IMR-90 (cell line): ENCODE data around the gene CD8B. TPM values are rescaled to one million over a fixed set of nuclear protein-coding genes. Genes with fewer than 3 reads are reported as not detected.

Experiments
- ATAC-seq: fragments of 200-7000 bp; cut with Tn5 transposase; 2 replicates; pipeline ENCODE4 v1.9.1; 2020; ENCODE audit warnings: low read depth, mild to moderate bottlenecking, moderate library complexity
- BruUV-seq: library from RNA; stranded (reverse); fragments of 400-500 nt; replicated peaks from 2 replicates; lab custom pipeline; 2021; lab: Mats Ljungman, UMichigan
- CTCF ChIA-PET: fragments of 300-600 bp; formaldehyde crosslinking; extraction: SDS; loops from one replicate; lab custom pipeline; 2021; ENCODE audit warnings: antibody characterized with exemption; lab: Yijun Ruan, JAX
- POLR2A ChIA-PET: fragments of 300-600 bp; sonication (Branson Sonifier 250); formaldehyde crosslinking; loops from one replicate; lab custom pipeline; 2022; ENCODE audit warnings: antibody characterized with exemption; ENCODE audit not compliant: unreplicated experiment; lab: Charles Lee
- DNase-seq: peaks from one replicate; pipeline ENCODE4 v3.0.0; 2013
- H2AFZ ChIP-seq: replicated peaks from 2 replicates; pipeline ENCODE3; 2013; ENCODE audit warnings: low read length, mild to moderate bottlenecking; ENCODE audit not compliant: poor library complexity
- H2AK5ac ChIP-seq: 2 replicates; pipeline ENCODE4 v1.6.1; 2013; ENCODE audit warnings: low read depth, low read length, inconsistent platforms
- H2AK9ac ChIP-seq: replicated peaks from 2 replicates; pipeline ENCODE3; 2013; ENCODE audit warnings: mild to moderate bottlenecking, low read depth, low read length, moderate library complexity; ENCODE audit not compliant: poor library complexity
- H2BK120ac ChIP-seq: 2 replicates; pipeline ENCODE4 v1.6.1; 2013; ENCODE audit warnings: low read depth, low read length, inconsistent platforms
- H2BK15ac ChIP-seq: 3 replicates; pipeline ENCODE4 v1.6.1; 2013; ENCODE audit warnings: low read depth, low read length, inconsistent platforms
- H2BK20ac ChIP-seq: 2 replicates; pipeline ENCODE4 v1.6.1; 2013; ENCODE audit warnings: low read depth, mild to moderate bottlenecking, inconsistent platforms, low read length, moderate library complexity
- H2BK5ac ChIP-seq: 2 replicates; pipeline ENCODE4 v1.6.1; 2013; ENCODE audit warnings: mild to moderate bottlenecking, low read depth, low read length, inconsistent platforms; ENCODE audit not compliant: poor library complexity, severe bottlenecking
- H3K14ac ChIP-seq: replicated peaks from 2 replicates; pipeline ENCODE4 v1.6.1; 2013; ENCODE audit warnings: low read depth, low read length, inconsistent platforms
- H3K18ac ChIP-seq: 2 replicates; pipeline ENCODE4 v1.6.1; 2013; ENCODE audit warnings: low read depth, low read length, control low read depth
- H3K23ac ChIP-seq: 2 replicates; pipeline ENCODE4 v1.6.1; 2013; ENCODE audit warnings: low read depth, low read length, inconsistent platforms
- H3K27ac ChIP-seq: 2 replicates; pipeline ENCODE4 v1.5.1; 2013; ENCODE audit warnings: mild to moderate bottlenecking, control low read depth, low read length; ENCODE audit not compliant: insufficient read depth
- H3K27me3 ChIP-seq: 2 replicates; pipeline ENCODE4 v1.6.1; 2013; ENCODE audit warnings: low read length; ENCODE audit not compliant: control insufficient read depth, insufficient read depth
- H3K36me3 ChIP-seq: 2 replicates; pipeline ENCODE4 v1.6.1; 2013; ENCODE audit warnings: low read length, mixed read lengths; ENCODE audit not compliant: control insufficient read depth, insufficient read depth
- H3K4ac ChIP-seq: 2 replicates; pipeline ENCODE4 v1.6.1; 2013; ENCODE audit warnings: low read depth, low read length, inconsistent platforms
- H3K4me1 ChIP-seq: 2 replicates; pipeline ENCODE4 v1.6.1; 2013; ENCODE audit warnings: low read length, mixed read lengths; ENCODE audit not compliant: control insufficient read depth, insufficient read depth
- H3K4me2 ChIP-seq: 2 replicates; pipeline ENCODE4 v1.6.1; 2013; ENCODE audit warnings: low read depth, mild to moderate bottlenecking, control low read depth, low read length, moderate library complexity
- H3K4me3 ChIP-seq: 2 replicates; pipeline ENCODE4 v1.5.1; 2013; ENCODE audit warnings: low read depth, mild to moderate bottlenecking, control low read depth, low read length, moderate library complexity; ENCODE audit not compliant: insufficient read depth
- H3K56ac ChIP-seq: 2 replicates; pipeline ENCODE4 v1.6.1; 2013; ENCODE audit warnings: low read length, inconsistent platforms; ENCODE audit not compliant: insufficient read depth; ENCODE audit errors: extremely low read depth
- H3K79me1 ChIP-seq, 2 experiments: 2 replicates each; pipeline ENCODE4 v1.6.1; 2013; ENCODE audit warnings: low read length in 2 of 2, inconsistent platforms in 1 of 2, low read depth in 1 of 2
- H3K9ac ChIP-seq: 2 replicates; pipeline ENCODE4 v1.6.1; 2013; ENCODE audit warnings: low read depth, low read length, control low read depth
- H3K9me1 ChIP-seq: 2 replicates; pipeline ENCODE4 v1.6.1; 2013; ENCODE audit warnings: low read length, inconsistent platforms; ENCODE audit not compliant: insufficient read depth
- H3K9me3 ChIP-seq: 2 replicates; pipeline ENCODE4 v1.6.1; 2013; ENCODE audit warnings: low read length; ENCODE audit not compliant: control insufficient read depth, insufficient read depth
- H4K20me1 ChIP-seq: 2 replicates; pipeline ENCODE4 v1.6.1; 2013; ENCODE audit warnings: low read length, inconsistent platforms; ENCODE audit not compliant: insufficient read depth
- H4K5ac ChIP-seq: 2 replicates; pipeline ENCODE4 v1.6.1; 2013; ENCODE audit warnings: mild to moderate bottlenecking, low read depth, low read length, control low read depth
- H4K8ac ChIP-seq, 2 experiments: 2 replicates each; pipeline ENCODE4 v1.6.1; 2013; ENCODE audit warnings: low read depth in 2 of 2, low read length in 2 of 2, control low read depth in 1 of 2, inconsistent platforms in 1 of 2
- H4K91ac ChIP-seq: 2 replicates; pipeline ENCODE4 v1.6.1; 2013; ENCODE audit warnings: low read depth, low read length, inconsistent platforms; ENCODE audit not compliant: insufficient read depth
- MAFK ChIP-seq: IDR thresholded peaks from 2 replicates; pipeline ENCODE4 v1.6.1; 2012; ENCODE audit warnings: low read depth, low read length, improper control_type of control experiment
- POLR2A ChIP-seq: IDR thresholded peaks from 2 replicates; pipeline ENCODE4 v1.6.1; 2012; ENCODE audit warnings: mild to moderate bottlenecking, low read depth, low read length
- RCOR1 ChIP-seq: IDR thresholded peaks from 2 replicates; pipeline ENCODE4 v1.6.1; 2012; ENCODE audit warnings: mild to moderate bottlenecking, low read length, improper control_type of control experiment; ENCODE audit not compliant: insufficient replicate concordance
- RFX5 ChIP-seq: IDR thresholded peaks from 2 replicates; pipeline ENCODE4 v1.8.0; 2012; ENCODE audit warnings: low read depth, mild to moderate bottlenecking, low read length, moderate library complexity
- SMC3 ChIP-seq: fragments of 150-350 bp; IDR thresholded peaks from 2 replicates; pipeline ENCODE4 v1.6.1; 2016; ENCODE audit warnings: low read depth, mild to moderate bottlenecking, antibody characterized with exemption, low read length, moderate library complexity
- WGBS, 2 experiments: methylation state at CpG; one replicate each; pipeline versions ENCODE4 v1.1.5 to v1.1.7; 2013; ENCODE audit warnings: missing lambda C conversion rate in 2 of 2; ENCODE audit not compliant: insufficient read length in 1 of 2; ENCODE audit errors: extremely low coverage in 2 of 2; 5-methylcytosine and 5-hydroxymethylcytosine counted together
- dilution Hi-C: fragments of 300-500 bp; cut with HindIII; formaldehyde crosslinking; loops from one replicate; pipeline ENCODE4 v1.14.3; 2018; ENCODE audit warnings: low sequenced_read_pairs; ENCODE audit not compliant: unreplicated experiment
- in situ Hi-C: fragments of 300-500 bp; cut with MboI; formaldehyde crosslinking; loops from 3 replicates; pipeline ENCODE4 v1.14.3; 2019; ENCODE audit warnings: low sequenced_read_pairs, inconsistent platforms, mixed read lengths
- intact Hi-C: fragments of 100-400 bp; cut with micrococcal nuclease; formaldehyde crosslinking; loops from 2 replicates; pipeline ENCODE4 v1.10.0; 2022
- polyA plus RNA-seq, 3 experiments: library from polyadenylated mRNA; depleted of rRNA; stranded (reverse); fragments of >200 nt; gene quantifications; 2 replicates each; pipeline ENCODE4 v1.2.3, GENCODE V29; 2012; ENCODE audit warnings: low replicate concordance in 1 of 3
- total RNA-seq: library from RNA; depleted of rRNA; stranded (reverse); fragments of >200 nt; gene quantifications from 2 replicates; pipeline ENCODE4 v1.2.3, GENCODE V29; 2012

CD8B gene
- total and polyA plus RNA-seq, 2 of the 4 experiments (the other 2 are of a cell fraction), result not detected

DNA sequence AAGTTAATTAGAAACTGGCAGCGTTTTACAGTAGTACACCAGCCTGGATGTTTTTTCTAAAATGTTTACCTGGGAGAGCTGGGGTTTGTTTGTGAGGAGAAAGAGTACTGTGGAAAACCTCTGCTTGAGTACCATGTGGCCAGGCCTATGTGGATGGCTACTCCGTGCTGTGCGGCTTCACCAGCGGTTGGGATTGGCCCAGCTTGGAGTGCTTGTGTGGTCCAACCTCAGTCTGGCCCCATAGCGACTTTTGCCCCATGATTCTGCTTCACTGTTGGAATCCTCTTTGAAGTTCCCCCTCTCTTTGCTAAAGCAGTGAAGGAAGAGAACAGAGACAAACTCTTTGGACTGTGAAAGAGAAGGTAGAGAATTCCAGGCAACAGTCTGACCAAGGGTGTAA lies 86.8 kb downstream of the CD8B start:
- CTCF ChIA-PET, result no interaction called here
- H3K27ac ChIP-seq, result no peak overlapping the region
- H3K27me3 ChIP-seq, result no peaks in the 10 kb centered on the region
- H3K4me3 ChIP-seq, result no peak overlapping the region
- H4K91ac ChIP-seq, result no peak overlapping the region
- H3K36me3 ChIP-seq, result peaks cover 13% of the 10 kb centered on the region
- BruUV-seq, result no TSS peak
- no peak overlapping the region for H2BK5ac ChIP-seq
- TF ChIP-seq MAFK, result no peak
- no peak for TF ChIP-seq POLR2A
- TF ChIP-seq RFX5, result no peak
- TF ChIP-seq RCOR1, result no peak
- TF ChIP-seq SMC3, result no peak
- POLR2A ChIA-PET, result no interaction called here
- no peak overlapping the region for H3K9ac ChIP-seq
- no peaks in the 10 kb centered on the region; the same call in 1 of the 2 replicates for H3K9me1 ChIP-seq
- H3K4me2 ChIP-seq, result no peak overlapping the region
- no peak overlapping the region for H3K23ac ChIP-seq
- H2BK20ac ChIP-seq, result no peak overlapping the region
- no peak overlapping the region for H3K4ac ChIP-seq
- DNase-seq (no peak), ATAC-seq (no peak)
- no peaks in the 10 kb centered on the region for H3K4me1 ChIP-seq
- WGBS, 2 experiments, result no CpG with 5 or more reads among the region's 5 CpGs
- intact Hi-C loops (no loop called here), in situ Hi-C loops (no loop called here), dilution Hi-C loops (no loop called here)
- no peaks in the 10 kb centered on the region for H3K9me3 ChIP-seq
- no peak overlapping the region for H2BK15ac ChIP-seq
- no peak overlapping the region for H2AK9ac ChIP-seq
- H4K20me1 ChIP-seq, result no peaks in the 10 kb centered on the region
- H3K14ac ChIP-seq, result no peak overlapping the region
- no peak overlapping the region for H3K56ac ChIP-seq
- H3K79me1 ChIP-seq, result no peaks in the 10 kb centered on the region
- no peak overlapping the region for H3K18ac ChIP-seq
- H2AK5ac ChIP-seq, result no peak overlapping the region
- H4K8ac ChIP-seq, result no peak overlapping the region
- no peak overlapping the region for H4K5ac ChIP-seq
- H2BK120ac ChIP-seq, result no peak overlapping the region
- no peak overlapping the region for H2AFZ ChIP-seq
